Stimulated activated CD4-positive, alpha-beta T cell treated with anti-CD3 and anti-CD28 coated beads, Interleukin-15, amount 100 ng/mL, for 48 hours (primary cell): Measurements from ENCODE around the gene CLIC5.

Experiments
- DNase-seq, 2 donors: peaks; one replicate each; pipeline ENCODE4 v3.0.0-alpha.2; 2020; ENCODE audit warnings: low read depth in 2 of 2

Gene CLIC5

GRCh38 chr6:46015119-46015968, at the start of gene CLIC5:
CLIC5 (minus strand) TSS chr6:46015860; CDS start chr6:46015542, 318 bp downstream.
- no peak for DNase-seq

GRCh38 chr6:46062991-46063390, 47.3 kb upstream of the CLIC5 start:
- DNase-seq = no peak

GRCh38 chr6:46062312-46062711, 46.7 kb upstream of the CLIC5 start:
- no peak for DNase-seq

- DNase-seq = no peak
Measured at GRCh38 chr6:46061497-46061896, 45.8 kb upstream of the CLIC5 start.

- DNase-seq = no peak
Measured at GRCh38 chr6:46059608-46060007, 43.9 kb upstream of the CLIC5 start.

GRCh38 chr6:46058951-46059350, 43.3 kb upstream of the CLIC5 start:
- no peak for DNase-seq

GRCh38 chr6:46057792-46058191, 42.1 kb upstream of the CLIC5 start:
- no peak for DNase-seq

- no peak for DNase-seq
Measured at GRCh38 chr6:46056906-46057529, 41.4 kb upstream of the CLIC5 start.

GRCh38 chr6:46054516-46054915, 38.9 kb upstream of the CLIC5 start:
- no peak for DNase-seq

GRCh38 chr6:46053039-46053933, 37.6 kb upstream of the CLIC5 start:
- DNase-seq = no peak

- DNase-seq = no peak
Measured at GRCh38 chr6:46052479-46052878, 36.8 kb upstream of the CLIC5 start.

GRCh38 chr6:46051962-46052361, 36.3 kb upstream of the CLIC5 start:
- DNase-seq = no peak

- no peak for DNase-seq
Measured at GRCh38 chr6:46050845-46051405, 35.3 kb upstream of the CLIC5 start.

GRCh38 chr6:46048646-46049297, 33.1 kb upstream of the CLIC5 start:
- no peak for DNase-seq

- DNase-seq = no peak
Measured at GRCh38 chr6:46046558-46047174, 31.0 kb upstream of the CLIC5 start.

GRCh38 chr6:46044881-46045617, 29.4 kb upstream of the CLIC5 start:
- DNase-seq = no peak

- DNase-seq = no peak
Measured at GRCh38 chr6:46042355-46042999, 26.8 kb upstream of the CLIC5 start.

- DNase-seq = no peak
Measured at GRCh38 chr6:46040288-46040687, 24.6 kb upstream of the CLIC5 start.

- DNase-seq = no peak
Measured at GRCh38 chr6:46039646-46040045, 24.0 kb upstream of the CLIC5 start.

- no peak for DNase-seq
Measured at GRCh38 chr6:46036911-46037310, 21.3 kb upstream of the CLIC5 start.
